ENCODE measurements around the gene MANF. TPM values are rescaled to one million over a fixed set of nuclear protein-coding genes. Genes with fewer than 3 reads are reported as not detected.
A peak's percentile ranks its signal among the peaks of the same experiment; 100 is the strongest.

Gene MANF
- total RNA-seq, 1 donor, result 126 TPM

DNA sequence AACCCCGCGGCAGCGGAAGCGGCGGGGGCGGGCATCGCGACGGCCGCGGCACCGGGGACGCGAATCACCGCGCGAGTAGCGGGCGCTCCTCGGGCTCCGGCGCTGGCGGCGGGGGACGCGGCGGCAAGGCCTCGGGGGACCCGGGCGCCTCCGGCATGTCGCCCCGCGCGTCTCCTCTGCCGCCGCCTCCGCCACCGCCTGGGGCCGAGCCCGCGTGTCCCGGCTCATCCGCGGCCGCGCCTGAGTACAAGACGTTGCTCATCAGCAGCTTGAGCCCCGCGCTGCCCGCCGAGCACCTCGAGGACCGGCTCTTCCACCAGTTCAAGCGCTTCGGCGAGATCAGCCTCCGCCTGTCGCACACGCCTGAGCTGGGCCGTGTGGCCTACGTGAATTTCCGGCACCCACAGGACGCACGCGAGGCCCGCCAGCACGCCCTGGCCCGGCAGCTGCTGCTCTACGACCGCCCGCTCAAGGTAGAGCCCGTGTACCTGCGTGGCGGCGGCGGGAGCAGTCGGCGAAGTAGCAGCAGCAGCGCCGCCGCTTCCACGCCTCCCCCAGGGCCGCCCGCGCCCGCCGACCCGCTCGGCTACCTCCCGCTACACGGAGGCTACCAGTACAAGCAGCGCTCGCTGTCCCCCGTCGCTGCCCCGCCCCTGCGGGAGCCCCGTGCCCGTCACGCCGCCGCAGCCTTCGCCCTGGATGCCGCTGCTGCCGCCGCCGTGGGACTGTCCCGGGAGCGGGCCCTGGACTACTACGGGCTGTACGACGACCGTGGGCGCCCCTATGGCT is 6.7 kb downstream of the MANF start:
- peak overlapping the region; percentile 65 for H3K4me3 ChIP-seq (ENCODE audit: low read depth, low read length)
- DNase-seq (ENCODE audit: low read depth), result peak; percentile 43
- TF ChIP-seq, protein P1, sequence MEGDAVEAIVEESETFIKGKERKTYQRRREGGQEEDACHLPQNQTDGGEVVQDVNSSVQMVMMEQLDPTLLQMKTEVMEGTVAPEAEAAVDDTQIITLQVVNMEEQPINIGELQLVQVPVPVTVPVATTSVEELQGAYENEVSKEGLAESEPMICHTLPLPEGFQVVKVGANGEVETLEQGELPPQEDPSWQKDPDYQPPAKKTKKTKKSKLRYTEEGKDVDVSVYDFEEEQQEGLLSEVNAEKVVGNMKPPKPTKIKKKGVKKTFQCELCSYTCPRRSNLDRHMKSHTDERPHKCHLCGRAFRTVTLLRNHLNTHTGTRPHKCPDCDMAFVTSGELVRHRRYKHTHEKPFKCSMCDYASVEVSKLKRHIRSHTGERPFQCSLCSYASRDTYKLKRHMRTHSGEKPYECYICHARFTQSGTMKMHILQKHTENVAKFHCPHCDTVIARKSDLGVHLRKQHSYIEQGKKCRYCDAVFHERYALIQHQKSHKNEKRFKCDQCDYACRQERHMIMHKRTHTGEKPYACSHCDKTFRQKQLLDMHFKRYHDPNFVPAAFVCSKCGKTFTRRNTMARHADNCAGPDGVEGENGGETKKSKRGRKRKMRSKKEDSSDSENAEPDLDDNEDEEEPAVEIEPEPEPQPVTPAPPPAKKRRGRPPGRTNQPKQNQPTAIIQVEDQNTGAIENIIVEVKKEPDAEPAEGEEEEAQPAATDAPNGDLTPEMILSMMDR (IDR thresholded peaks at IDR 0.05; ENCODE audit: insufficient read depth, low read depth, low read length), result no peak

GRCh38 chr3:51392355-51393133 is 7.5 kb downstream of the MANF start:
- H3K4me3 ChIP-seq (ENCODE audit: low read depth, low read length), result peak overlapping the region; percentile 65
- DNase-seq (ENCODE audit: low read depth), result no peak
- TF ChIP-seq, protein P1 (IDR thresholded peaks at IDR 0.05; ENCODE audit: insufficient read depth, low read depth, low read length), result no peak

GRCh38 chr3:51393134-51393495 is 8.0 kb downstream of the MANF start:
- TF ChIP-seq, protein P1 (IDR thresholded peaks at IDR 0.05; ENCODE audit: insufficient read depth, low read depth, low read length), result no peak
- H3K4me3 ChIP-seq (ENCODE audit: low read depth, low read length), result no peak overlapping the region
- no peak for DNase-seq (ENCODE audit: low read depth)

GRCh38 chr3:51393564-51393963 is 8.5 kb downstream of the MANF start:
- DNase-seq (ENCODE audit: low read depth), result no peak
- TF ChIP-seq, protein P1 (IDR thresholded peaks at IDR 0.05; ENCODE audit: insufficient read depth, low read depth, low read length), result no peak
- no peak overlapping the region for H3K4me3 ChIP-seq (ENCODE audit: low read depth, low read length)

GRCh38 chr3:51394541-51394940 is 9.4 kb downstream of the MANF start:
- no peak overlapping the region for H3K4me3 ChIP-seq (ENCODE audit: low read depth, low read length)
- TF ChIP-seq, protein P1 (IDR thresholded peaks at IDR 0.05; ENCODE audit: insufficient read depth, low read depth, low read length), result no peak
- no peak for DNase-seq (ENCODE audit: low read depth)

GRCh38 chr3:51395493-51396213 is 10.6 kb downstream of the MANF start:
- TF ChIP-seq, protein P1 (IDR thresholded peaks at IDR 0.05; ENCODE audit: insufficient read depth, low read depth, low read length), result no peak
- no peak overlapping the region for H3K4me3 ChIP-seq (ENCODE audit: low read depth, low read length)
- no peak for DNase-seq (ENCODE audit: low read depth)
